Endothelial cell of umbilical vein (primary cell): Measurements from ENCODE around the gene HLA-DQA2. TPM values are rescaled to one million over a fixed set of nuclear protein-coding genes. Genes with fewer than 3 reads are reported as not detected.

ENCODE experiments used
- BruUV-seq: library from RNA; stranded (reverse); fragments of 400-500 nt; replicated peaks from 2 replicates; lab custom pipeline; 2021; lab: Mats Ljungman, UMichigan
- CTCF ChIA-PET: fragments of 300-600, 350-600 bp; sonication (Branson Sonifier 250); formaldehyde crosslinking; loops from one replicate; lab custom pipeline; 2021; ENCODE audit warnings: antibody characterized with exemption, inconsistent platforms; lab: Charles Lee
- POLR2A ChIA-PET: fragments of 300-600, 350-600 bp; sonication (Branson Sonifier 250); formaldehyde crosslinking; loops from one replicate; lab custom pipeline; 2021; ENCODE audit warnings: antibody characterized with exemption, inconsistent platforms; lab: Charles Lee
- DNase-seq: peaks from one replicate; pipeline ENCODE4 v3.0.0-alpha.2; 2011; ENCODE audit warnings: low read depth, low spot score
- FAIRE-seq: peaks from 2 replicates; lab custom pipeline; 2011; peaks lifted over from hg19 to GRCh38; lab: Jason Lieb, UNC
- H2AFZ ChIP-seq: 2 replicates; pipeline ENCODE4 v1.6.0; 2012; ENCODE audit warnings: low read depth, low read length, control low read depth, inconsistent platforms
- H3K27ac ChIP-seq: 2 replicates; pipeline ENCODE4 v1.5.1; 2011; ENCODE audit warnings: low read depth, mild to moderate bottlenecking, control low read depth, low read length, moderate library complexity; ENCODE audit not compliant: insufficient read depth
- H3K27me3 ChIP-seq, 2 experiments: 2 replicates each; pipeline versions ENCODE4 v1.6.0 to v1.6.1; 2011; ENCODE audit warnings: low read length in 2 of 2, mixed read lengths in 1 of 2; ENCODE audit not compliant: control insufficient read depth in 2 of 2, insufficient read depth in 2 of 2
- H3K36me3 ChIP-seq, 2 experiments: 2 replicates in 1 of 2; 3 replicates in 1 of 2; pipeline ENCODE4 v1.5.1; 2011; ENCODE audit warnings: low read length in 2 of 2, mild to moderate bottlenecking in 1 of 2, moderate library complexity in 1 of 2; ENCODE audit not compliant: control insufficient read depth in 2 of 2, insufficient read depth in 2 of 2; ENCODE audit errors: extremely low read depth in 1 of 2
- H3K4me1 ChIP-seq: 3 replicates; pipeline ENCODE4 v1.5.1; 2011; ENCODE audit warnings: mild to moderate bottlenecking, low read length; ENCODE audit not compliant: control insufficient read depth, insufficient read depth; ENCODE audit errors: extremely low read depth
- H3K4me2 ChIP-seq: 2 replicates; pipeline ENCODE4 v1.6.1; 2011; ENCODE audit warnings: low read length, control low read depth, mixed read lengths; ENCODE audit not compliant: insufficient read depth
- H3K4me3 ChIP-seq, 3 experiments: fragments of 200-600 bp in 1 of 3; sonication (generic), shearing (Covaris generic) in 1 of 3; replicated peaks in 1 of 3; 2 replicates each; pipeline ENCODE4 v1.5.1; 2011 to 2016; ENCODE audit warnings: control low read depth in 3 of 3, low read length in 3 of 3, mild to moderate bottlenecking in 2 of 3, inconsistent platforms in 1 of 3, low read depth in 1 of 3, moderate library complexity in 1 of 3; ENCODE audit not compliant: insufficient read depth in 1 of 3
- H3K79me2 ChIP-seq: 2 replicates; pipeline ENCODE4 v1.6.0; 2012; ENCODE audit warnings: low read length, inconsistent platforms; ENCODE audit not compliant: control insufficient read depth, insufficient read depth
- H3K9ac ChIP-seq: replicated peaks from 2 replicates; pipeline ENCODE3; 2011; ENCODE audit warnings: low read length, control low read depth; ENCODE audit not compliant: insufficient read depth; ENCODE audit errors: extremely low read depth
- H3K9me1 ChIP-seq: replicated peaks from 3 replicates; pipeline ENCODE4 v1.6.0; 2011; ENCODE audit warnings: mild to moderate bottlenecking, low read length; ENCODE audit not compliant: control insufficient read depth, insufficient read depth; ENCODE audit errors: extremely low read depth
- H3K9me3 ChIP-seq: replicated peaks from 2 replicates; pipeline ENCODE4 v1.5.1; 2012; ENCODE audit warnings: low read length, inconsistent platforms; ENCODE audit not compliant: control insufficient read depth, insufficient read depth
- H4K20me1 ChIP-seq: replicated peaks from 2 replicates; pipeline ENCODE3; 2011; ENCODE audit warnings: mild to moderate bottlenecking, low read length; ENCODE audit not compliant: control insufficient read depth, insufficient read depth; ENCODE audit errors: extremely low read depth
- CTCF ChIP-seq, 2 donors: IDR thresholded peaks; 1 replicate in 1 of 2; 2 replicates in 1 of 2; pipeline ENCODE4 v1.5.1; 2011; ENCODE audit warnings: low read length in 2 of 2, mild to moderate bottlenecking in 2 of 2, moderate library complexity in 2 of 2, control low read depth in 1 of 2, inconsistent platforms in 1 of 2, low read depth in 1 of 2; ENCODE audit not compliant: insufficient read depth in 1 of 2; ENCODE audit errors: extremely low read depth in 1 of 2
- EZH2 ChIP-seq: IDR thresholded peaks from 2 replicates; pipeline ENCODE4 v1.6.1; 2012; ENCODE audit warnings: borderline replicate concordance, low read depth, mild to moderate bottlenecking, moderate library complexity, low read length, inconsistent platforms; ENCODE audit not compliant: severe bottlenecking
- GATA2 ChIP-seq: IDR thresholded peaks from 2 replicates; pipeline ENCODE4 v1.7.0; 2011; ENCODE audit warnings: low read depth, mild to moderate bottlenecking, moderate library complexity, mixed read lengths, low read length; ENCODE audit not compliant: insufficient read length, insufficient read depth
- JUN ChIP-seq: IDR thresholded peaks from 2 replicates; pipeline ENCODE4 v1.6.1; 2011; ENCODE audit warnings: borderline replicate concordance, low read depth; ENCODE audit not compliant: insufficient read length, insufficient read depth
- MAX ChIP-seq: IDR thresholded peaks from 2 replicates; pipeline ENCODE4 v1.6.1; 2011; ENCODE audit not compliant: insufficient read depth, insufficient read length
- MYC ChIP-seq: IDR thresholded peaks from one replicate; pipeline ENCODE4 v1.6.1; 2011; ENCODE audit warnings: mild to moderate bottlenecking, low read depth, low read length
- POLR2A ChIP-seq: IDR thresholded peaks from 2 replicates; pipeline ENCODE4 v1.6.1; 2012; ENCODE audit warnings: low read depth, mild to moderate bottlenecking, control low read depth, low read length
- POLR2AphosphoS5 ChIP-seq: IDR thresholded peaks from 2 replicates; pipeline ENCODE4 v1.6.1; 2012; ENCODE audit warnings: low read depth, mild to moderate bottlenecking, control low read depth, low read length, moderate library complexity; ENCODE audit not compliant: insufficient read depth
- dilution Hi-C: fragments of 300-500 bp; cut with MboI; formaldehyde crosslinking; loops from one replicate; pipeline ENCODE4 v1.15.0; 2019; ENCODE audit warnings: low sequenced_read_pairs; ENCODE audit not compliant: extremely low pct_ligation_motif_present
- intact Hi-C: fragments of 100-400 bp; cut with micrococcal nuclease; formaldehyde crosslinking; loops from one replicate; pipeline ENCODE4 v1.10.0; 2022
- polyA plus RNA-seq, 4 experiments: library from polyadenylated mRNA; depleted of rRNA in 3 of 4; stranded (reverse) in 3 of 4; unstranded in 1 of 4; fragments of >200 nt; gene quantifications; 2 replicates each; pipeline versions ENCODE4 v1.2.1 to v1.2.3, GENCODE V29; 2011 to 2012; ENCODE audit warnings: missing spikeins in 1 of 4
- total RNA-seq: library from RNA; stranded (reverse); gene quantifications from 2 replicates; pipeline ENCODE4 v1.2.3, GENCODE V29; 2021

HLA-DQA2 gene
- total and polyA plus RNA-seq, 2 donors (not counting 3 experiments of a cell fraction or from before 2014, with no cell fraction given), result not detected

- Histone ChIP-seq H4K20me1 (no peaks in the 10 kb centered on the region), H3K4me2 (no peak overlapping the region), H3K36me3 (no peaks in the 10 kb centered on the region), H3K9me1 (no peaks in the 10 kb centered on the region), H3K27me3 (peaks cover 10% of the 10 kb centered on the region in 2 experiments), H3K79me2 (no peaks in the 10 kb centered on the region), H3K4me3 (no peak overlapping the region), H3K9me3 (no peaks in the 10 kb centered on the region), H2AFZ (no peak overlapping the region), H3K9ac (no peak overlapping the region), H3K4me1 (no peaks in the 10 kb centered on the region), H3K27ac (no peak overlapping the region)
- TF ChIP-seq MYC (no peak), POLR2A (no peak), JUN (no peak), POLR2AphosphoS5 (no peak), GATA2 (no peak), EZH2 (no peak), CTCF (IDR thresholded peaks at IDR 0.05; ENCODE audit: extremely low read depth in 1 of 2, insufficient read depth in 1 of 2, low read depth in 1 of 2, low read length in 2 of 2) (no peak), MAX (no peak)
- ChIA-PET POLR2A (no interaction called here), CTCF (no interaction called here)
- dilution Hi-C loops, result no loop called here
- FAIRE-seq (no peak), DNase-seq (no peak)
- no TSS peak for BruUV-seq
- intact Hi-C loops, result no loop called here
Measured at GRCh38 chr6:32716396-32716795, 24.8 kb upstream of the HLA-DQA2 start.
